Thyroid gland (tissue), 4 donors: Measurements from ENCODE around the gene MLF2. TPM values are rescaled to one million over a fixed set of nuclear protein-coding genes. Genes with fewer than 3 reads are reported as not detected.

Experiments
- DNase-seq, 2 donors: peaks; one replicate each; pipeline ENCODE4 v3.0.0-alpha.2; 2019
- H3K27ac ChIP-seq, 3 donors: fragments of 200-600 bp; sonication (generic); 1 replicate in 2 of 3; 2 replicates in 1 of 3; pipeline ENCODE4 v1.5.1; 2016 to 2019; ENCODE audit warnings: mild to moderate bottlenecking in 1 of 3, moderate library complexity in 1 of 3
- H3K27me3 ChIP-seq: fragments of 200-600 bp; sonication (generic); one replicate; pipeline ENCODE4 v1.5.1; 2019
- H3K36me3 ChIP-seq, 2 donors: fragments of 200-600 bp; sonication (generic); one replicate each; pipeline ENCODE4 v1.5.1; 2016 to 2019
- H3K4me1 ChIP-seq, 2 donors: fragments of 200-600 bp; sonication (generic); one replicate each; pipeline ENCODE4 v1.5.1; 2017 to 2019
- H3K4me3 ChIP-seq, 3 donors: fragments of 200-600 bp; sonication (generic); replicated peaks in 1 of 3; 1 replicate in 2 of 3; 2 replicates in 1 of 3; pipeline ENCODE4 v1.5.1; 2016; ENCODE audit warnings: mild to moderate bottlenecking in 1 of 3
- H3K9me3 ChIP-seq: fragments of 200-600 bp; sonication (generic); one replicate; pipeline ENCODE4 v1.5.1; 2017
- CTCF ChIP-seq, 6 experiments: fragments of 200-600 bp in 3 of 6; fragments of 450-650 bp in 3 of 6; sonication (generic) in 3 of 6; IDR thresholded peaks; one replicate each; pipeline ENCODE4 v1.5.1; 2016 to 2019; ENCODE audit warnings: antibody characterized with exemption in 6 of 6, mild to moderate bottlenecking in 2 of 6, inconsistent platforms in 1 of 6, moderate library complexity in 1 of 6
- POLR2A ChIP-seq, 2 donors: fragments of 450-650 bp; IDR thresholded peaks; one replicate each; pipeline ENCODE4 v1.6.1; 2017; ENCODE audit warnings: antibody characterized with exemption in 2 of 2, mild to moderate bottlenecking in 2 of 2, moderate library complexity in 1 of 2
- WGBS, 2 donors: methylation state at CpG; one replicate each; pipeline ENCODE4 v1.1.5; 2017; 5-methylcytosine and 5-hydroxymethylcytosine counted together
- intact Hi-C: fragments of 100-400 bp; cut with DNase I; formaldehyde crosslinking; loops from one replicate; pipeline ENCODE4 v1.15.1; 2023
- small RNA-seq: library from RNA; depleted of rRNA; stranded (forward); fragments of <200 nt; gene quantifications from one replicate; pipeline ENCODE3, GENCODE V24; 2016
- total RNA-seq, 4 donors: library from RNA; depleted of rRNA; stranded (reverse); fragments of >200 nt; gene quantifications; one replicate each; pipeline ENCODE4 v1.2.3, GENCODE V29; 2016

Gene MLF2
- total RNA-seq, 4 donors from 2014 or later = 110 to 253 (median 196) TPM

GRCh38 chr12:6698352-6699046 lies 54.4 kb downstream of the MLF2 start:
- intact Hi-C loops = loop anchor here (5.0 kb wide), 1 partner anchor 46 kb away; no protein-coding TSS in a partner anchor
- TF ChIP-seq CTCF (IDR thresholded peaks at IDR 0.05) = no peak
- TF ChIP-seq POLR2A (IDR thresholded peaks at IDR 0.05) = no peak
- H3K27me3 ChIP-seq = peaks cover 20% of the 10 kb centered on the region
- H3K27ac ChIP-seq = no peak overlapping the region
- no peak for DNase-seq
- H3K4me3 ChIP-seq = no peak overlapping the region
- H3K9me3 ChIP-seq = no peaks in the 10 kb centered on the region
- H3K36me3 ChIP-seq = no peaks in the 10 kb centered on the region
- 55 to 61% methylated on average over 8 of the region's 8 CpGs for WGBS, 2 donors
- H3K4me1 ChIP-seq = peaks cover 7 to 16% of the 10 kb centered on the region in 2 donors

Small RNA genes within 50 kb of the gene (small RNA-seq; reads per million reads assigned to genes)
- not detected for gene RNU6-781P

Other genes with a start within 250 kb of the MLF2 start
- gene GAPDH, start 218.6 kb downstream of the MLF2 start, total RNA-seq = 1,000 to 10,000 TPM; 1,191 to 3,596 (median 1,852) TPM
- gene IFFO1, start 197.1 kb downstream of the MLF2 start, total RNA-seq = 10 to 100 TPM in 1 of 4 donors, 1 to 10 TPM in 3; 5.0 to 10.2 (median 7.5) TPM
- gene NOP2, start 184.8 kb downstream of the MLF2 start, total RNA-seq = 10 to 100 TPM; 23.0 to 50.8 (median 35.6) TPM
- 100 to 1,000 TPM; 152 to 337 (median 263) TPM for gene CHD4, start 145.8 kb downstream of the MLF2 start, total RNA-seq
- 1 to 10 TPM in 3 of 4 donors, under 1 TPM in 1; 0.78 to 8.1 (median 3.5) TPM for gene LPAR5, start 117.2 kb downstream of the MLF2 start, total RNA-seq
- 10 to 100 TPM in 2 of 4 donors, 1 to 10 TPM in 2; 8.9 to 11.4 (median 10.4) TPM for gene ACRBP, start 105.7 kb downstream of the MLF2 start, total RNA-seq
- gene ING4, start 90.0 kb downstream of the MLF2 start, total RNA-seq = 10 to 100 TPM; 52.7 to 85.1 (median 67.2) TPM
- gene ZNF384, start 63.8 kb downstream of the MLF2 start, total RNA-seq = 10 to 100 TPM; 41.9 to 72.8 (median 53.1) TPM
- gene PIANP, start 52.3 kb downstream of the MLF2 start, total RNA-seq = under 1 TPM in 2 of 4 donors, not detected in 2; 0.11 to 0.39 TPM
- gene COPS7A, start 29.1 kb downstream of the MLF2 start, total RNA-seq = 10 to 100 TPM; 44.5 to 86.7 (median 63.1) TPM
- gene PTMS, start 13.2 kb upstream of the MLF2 start, total RNA-seq = 100 to 1,000 TPM in 2 of 4 donors, 10 to 100 TPM in 2; 60.0 to 186 (median 103) TPM
- under 1 TPM in 1 of 4 donors, not detected in 3; 0.13 TPM for gene LAG3, start 19.4 kb upstream of the MLF2 start, total RNA-seq
- gene CD4, start 36.4 kb upstream of the MLF2 start, total RNA-seq = 1 to 10 TPM; 3.5 to 8.1 (median 3.9) TPM
- gene GPR162, start 68.7 kb upstream of the MLF2 start, total RNA-seq = 1 to 10 TPM in 1 of 4 donors, under 1 TPM in 3; 0.34 to 1.1 (median 0.56) TPM
- gene P3H3, start 75.3 kb upstream of the MLF2 start, total RNA-seq = 10 to 100 TPM; 13.6 to 27.9 (median 20.3) TPM
- gene GNB3, start 87.8 kb upstream of the MLF2 start, total RNA-seq = 1 to 10 TPM in 3 of 4 donors, under 1 TPM in 1; 0.39 to 3.0 (median 2.1) TPM
- 1 to 10 TPM in 2 of 4 donors, under 1 TPM in 2; 0.73 to 1.3 (median 0.90) TPM for gene CDCA3, start 98.1 kb upstream of the MLF2 start, total RNA-seq
- 10 to 100 TPM; 34.7 to 68.6 (median 58.9) TPM for gene USP5, start 99.0 kb upstream of the MLF2 start, total RNA-seq
- 100 to 1,000 TPM; 363 to 700 (median 468) TPM for gene TPI1, start 114.4 kb upstream of the MLF2 start, total RNA-seq
- gene SPSB2, start 120.2 kb upstream of the MLF2 start, total RNA-seq = 10 to 100 TPM; 16.3 to 35.0 (median 25.6) TPM
- gene LRRC23, start 151.7 kb upstream of the MLF2 start, total RNA-seq = 10 to 100 TPM in 3 of 4 donors, 1 to 10 TPM in 1; 8.7 to 16.4 (median 13.0) TPM
- gene ENO2, start 161.4 kb upstream of the MLF2 start, total RNA-seq = 10 to 100 TPM; 13.0 to 25.3 (median 19.8) TPM
- gene ATN1, start 174.8 kb upstream of the MLF2 start, total RNA-seq = 100 to 1,000 TPM in 1 of 4 donors, 10 to 100 TPM in 3; 53.3 to 100 (median 84.9) TPM
- not detected for gene RNU7-1, start 190.7 kb upstream of the MLF2 start, total RNA-seq
- 100 to 1,000 TPM; 344 to 666 (median 383) TPM for gene C12orf57, start 190.9 kb upstream of the MLF2 start, total RNA-seq
- gene PTPN6, start 198.2 kb upstream of the MLF2 start, total RNA-seq = 10 to 100 TPM; 21.7 to 32.3 (median 31.4) TPM
- 100 to 1,000 TPM; 153 to 284 (median 220) TPM for gene PHB2, start 217.5 kb upstream of the MLF2 start, total RNA-seq
- 10 to 100 TPM; 19.9 to 53.1 (median 45.6) TPM for gene EMG1, start 217.8 kb upstream of the MLF2 start, total RNA-seq